Measurements from ENCODE around the gene TMEM132E. TPM values are rescaled to one million over a fixed set of nuclear protein-coding genes. Genes with fewer than 3 reads are reported as not detected.
"Not testable (repeated sequence)": the region's sequence is repeated elsewhere in the genome, so short reads cannot be mapped to it uniquely, and the experiment has no call there.

Gene TMEM132E
- not detected in 2 replicates for total RNA-seq

DNA sequence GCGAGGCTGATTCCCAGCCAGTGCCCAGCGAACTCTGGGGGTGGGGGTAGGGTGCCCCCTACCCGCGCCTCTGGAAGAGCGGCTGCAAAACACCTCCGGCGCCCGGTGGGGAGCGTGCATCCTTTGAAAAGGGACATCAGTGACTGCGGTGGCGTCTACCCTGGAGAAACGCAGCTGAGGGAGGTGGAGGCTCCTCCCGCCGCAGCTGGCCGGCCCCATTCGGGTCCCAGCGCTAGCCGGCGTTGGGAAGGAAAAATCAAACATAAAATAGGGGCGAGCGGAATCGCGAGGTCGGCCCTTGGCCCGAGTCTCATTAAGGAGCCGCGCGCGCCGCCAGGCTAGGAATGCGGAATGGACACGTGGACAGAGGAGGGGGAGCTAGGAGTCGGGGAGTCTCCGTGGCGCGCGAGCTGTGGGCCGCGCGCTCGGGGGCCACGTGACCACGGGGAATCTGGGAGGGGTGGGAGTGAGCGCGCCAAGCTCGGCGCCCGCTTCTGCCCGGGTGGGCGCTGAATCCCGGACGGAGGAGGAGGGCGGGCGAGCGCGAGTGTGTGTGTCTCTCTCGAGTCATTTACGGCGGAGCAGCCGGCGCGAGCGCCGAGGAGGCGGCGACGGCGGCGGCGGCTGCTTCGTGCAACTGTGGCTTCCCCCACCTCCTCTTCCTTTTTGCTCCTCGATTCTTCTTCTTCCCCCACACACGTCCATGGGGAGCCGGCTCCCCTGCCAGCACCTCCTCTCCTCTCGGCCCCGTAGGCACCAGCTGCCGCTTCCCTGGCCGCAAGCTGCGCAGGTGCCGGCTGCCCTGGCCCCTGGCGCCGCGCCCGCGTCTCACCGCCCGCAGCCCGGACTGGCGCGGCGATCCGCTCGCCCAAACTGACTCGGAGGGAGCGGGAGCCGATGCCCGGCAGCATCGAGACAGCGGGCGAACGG is at the start of gene TMEM132E:
TMEM132E (plus strand) TSS at position 566 of the 930 bp plus-strand sequence. CDS start 1,495 bp downstream, outside the sequence.
- intact Hi-C loops (cut with micrococcal nuclease), result no loop called here
- peaks cover 71% of the 10 kb centered on the region for H3K27me3 Mint-ChIP-seq (ENCODE audit: insufficient read depth)
- DNase-seq (ENCODE audit: low spot score), result no peak
- no peaks in the 10 kb centered on the region for H3K9me3 Mint-ChIP-seq
- no peaks in the 10 kb centered on the region for H3K36me3 Mint-ChIP-seq (ENCODE audit: low read depth)
- H3K4me3 Mint-ChIP-seq, result peak within 1 kb of the TSS; percentile 72
- peaks cover 11% of the 10 kb centered on the region for H3K4me1 Mint-ChIP-seq (ENCODE audit: low read depth)
- H3K27ac Mint-ChIP-seq, result no peak within 1 kb of the TSS

- peaks cover 10% of the 10 kb centered on the region for H3K27me3 Mint-ChIP-seq (ENCODE audit: insufficient read depth)
- no peak overlapping the region for H3K4me3 Mint-ChIP-seq
- no peak for DNase-seq (ENCODE audit: low spot score)
- no peak overlapping the region for H3K27ac Mint-ChIP-seq
- intact Hi-C loops (cut with micrococcal nuclease), result no loop called here
- no peaks in the 10 kb centered on the region for H3K9me3 Mint-ChIP-seq
- H3K4me1 Mint-ChIP-seq (ENCODE audit: low read depth), result no peaks in the 10 kb centered on the region
- no peaks in the 10 kb centered on the region for H3K36me3 Mint-ChIP-seq (ENCODE audit: low read depth)
Observed at GRCh38 chr17:34530918-34531317, 48.5 kb upstream of the TMEM132E start.

GRCh38 chr17:34532281-34533065 is 46.9 kb upstream of the TMEM132E start:
- intact Hi-C loops (cut with micrococcal nuclease), result no loop called here
- Mint-ChIP-seq H3K36me3 (ENCODE audit: low read depth) (no peaks in the 10 kb centered on the region), H3K4me1 (ENCODE audit: low read depth) (no peaks in the 10 kb centered on the region), H3K27me3 (ENCODE audit: insufficient read depth) (peaks cover 12% of the 10 kb centered on the region), H3K9me3 (no peaks in the 10 kb centered on the region), H3K4me3 (no peak overlapping the region), H3K27ac (no peak overlapping the region)
- DNase-seq (ENCODE audit: low spot score), result no peak

GRCh38 chr17:34533806-34534527 is 45.4 kb upstream of the TMEM132E start:
- Mint-ChIP-seq H3K4me1 (ENCODE audit: low read depth) (no peaks in the 10 kb centered on the region), H3K9me3 (no peaks in the 10 kb centered on the region), H3K4me3 (no peak overlapping the region), H3K27me3 (ENCODE audit: insufficient read depth) (peaks cover 12% of the 10 kb centered on the region), H3K27ac (no peak overlapping the region), H3K36me3 (ENCODE audit: low read depth) (no peaks in the 10 kb centered on the region)
- intact Hi-C loops (cut with micrococcal nuclease), result no loop called here
- DNase-seq (ENCODE audit: low spot score), result no peak

DNA sequence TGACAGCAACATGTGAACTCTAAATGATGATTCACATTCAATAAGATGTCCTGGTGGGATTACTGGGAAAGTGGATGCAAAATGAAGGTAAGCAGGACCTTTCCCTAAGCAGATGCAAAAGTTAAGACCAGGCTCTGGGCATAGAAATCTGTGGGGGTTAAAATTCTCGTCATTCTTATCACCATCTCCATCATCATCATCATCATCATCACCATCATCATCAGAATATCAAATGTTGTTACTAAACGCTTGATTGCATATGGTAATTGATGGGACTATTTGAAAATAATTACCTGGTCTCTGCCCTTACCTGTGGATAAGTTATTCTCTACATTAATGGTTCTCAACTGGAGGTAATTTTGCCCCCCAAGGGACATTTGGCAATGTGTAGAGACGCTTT is 41.9 kb upstream of the TMEM132E start:
- H3K27ac Mint-ChIP-seq, result no peak overlapping the region
- intact Hi-C loops (cut with micrococcal nuclease), result no loop called here

DNA sequence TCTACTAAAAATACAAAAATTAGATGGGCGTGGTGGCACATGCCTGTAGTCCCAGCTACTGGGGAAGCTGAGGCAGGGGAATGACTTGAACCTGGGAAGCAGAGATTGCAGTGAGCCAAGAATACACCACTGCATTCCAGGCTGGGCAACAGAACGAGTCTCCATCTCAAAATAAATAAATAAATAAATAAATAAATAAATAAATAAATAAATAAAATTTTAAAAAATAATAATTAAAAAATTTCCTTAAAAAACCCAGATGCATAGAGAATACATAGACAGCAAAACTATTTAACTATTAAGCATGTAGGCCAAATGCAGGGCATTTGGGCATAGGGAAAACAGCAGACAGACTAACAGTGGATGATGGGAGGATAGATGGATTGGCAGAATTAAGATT is 40.8 kb upstream of the TMEM132E start:
- DNase-seq (ENCODE audit: low spot score); H3K4me3 Mint-ChIP-seq; H3K36me3 Mint-ChIP-seq (ENCODE audit: low read depth); H3K27ac Mint-ChIP-seq; H3K4me1 Mint-ChIP-seq (ENCODE audit: low read depth); intact Hi-C loops (cut with micrococcal nuclease); H3K9me3 Mint-ChIP-seq: not testable (repeated sequence)
- H3K27me3 Mint-ChIP-seq (ENCODE audit: insufficient read depth), result peaks cover 16% of the 10 kb centered on the region

More for the DNA sequence above, 41.9 kb upstream of the TMEM132E start:
- DNase-seq (ENCODE audit: low spot score), result no peak
- Mint-ChIP-seq H3K27me3 (ENCODE audit: insufficient read depth) (peaks cover 14% of the 10 kb centered on the region), H3K9me3 (no peaks in the 10 kb centered on the region), H3K4me1 (ENCODE audit: low read depth) (no peaks in the 10 kb centered on the region), H3K4me3 (no peak overlapping the region), H3K36me3 (ENCODE audit: low read depth) (no peaks in the 10 kb centered on the region)

GRCh38 chr17:34539881-34540280 is 39.5 kb upstream of the TMEM132E start:
- Mint-ChIP-seq H3K4me3 (no peak overlapping the region), H3K9me3 (no peaks in the 10 kb centered on the region), H3K27me3 (ENCODE audit: insufficient read depth) (peaks cover 18% of the 10 kb centered on the region), H3K4me1 (ENCODE audit: low read depth) (no peaks in the 10 kb centered on the region), H3K27ac (no peak overlapping the region), H3K36me3 (ENCODE audit: low read depth) (no peaks in the 10 kb centered on the region)
- no peak for DNase-seq (ENCODE audit: low spot score)
- intact Hi-C loops (cut with micrococcal nuclease), result loop anchor here (5.0 kb wide), 2 partner anchors 442 to 457 kb away; partner anchors contain the start of gene LIG3

- H3K9me3 Mint-ChIP-seq, result no peaks in the 10 kb centered on the region
- intact Hi-C loops (cut with micrococcal nuclease), result loop anchor here (1.0 to 5.0 kb wide), 4 partner anchors 95 to 576 kb away; partner anchors contain the start of genes LIG3 and RAD51D
Observed at GRCh38 chr17:34542700-34543336, 36.6 kb upstream of the TMEM132E start.

DNA sequence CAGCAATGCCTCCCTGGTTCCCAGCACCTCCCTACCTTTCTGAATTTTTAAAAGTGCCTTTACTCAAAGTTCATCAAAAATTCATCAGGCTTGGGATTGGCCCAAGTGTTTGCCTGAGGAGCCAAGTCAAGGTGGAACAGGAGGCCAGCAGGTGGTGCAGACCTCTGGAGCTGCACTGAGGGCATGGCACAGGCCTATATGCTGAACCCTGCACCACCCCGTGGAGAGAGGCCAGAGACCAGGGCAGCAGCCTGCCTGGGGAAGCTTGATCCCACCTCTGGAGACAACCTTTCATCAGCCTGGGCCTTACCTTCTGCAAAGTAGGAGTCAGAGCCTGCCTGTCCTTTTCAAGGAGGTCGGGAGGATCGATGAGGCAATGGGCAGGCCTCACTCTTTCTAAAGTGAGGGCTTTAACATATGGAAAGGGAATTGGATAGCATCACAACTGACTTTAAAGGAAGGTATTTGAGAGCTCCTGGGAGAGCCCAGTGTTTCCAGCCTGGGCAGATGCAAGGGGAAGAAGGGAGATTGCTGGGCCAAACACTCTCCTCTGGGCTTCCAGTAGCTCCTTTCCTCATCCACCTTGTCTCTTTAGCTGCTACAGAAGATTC is 31.8 kb upstream of the TMEM132E start:
- Mint-ChIP-seq H3K27ac (no peak overlapping the region), H3K36me3 (ENCODE audit: low read depth) (no peaks in the 10 kb centered on the region), H3K27me3 (ENCODE audit: insufficient read depth) (peaks cover 18% of the 10 kb centered on the region), H3K9me3 (no peaks in the 10 kb centered on the region), H3K4me3 (no peak overlapping the region), H3K4me1 (ENCODE audit: low read depth) (no peaks in the 10 kb centered on the region)
- no peak for DNase-seq (ENCODE audit: low spot score)
- intact Hi-C loops (cut with micrococcal nuclease), result no loop called here

More at GRCh38 chr17:34542700-34543336, 36.6 kb upstream of the TMEM132E start:
- H3K27me3 Mint-ChIP-seq (ENCODE audit: insufficient read depth), result peaks cover 21% of the 10 kb centered on the region
- no peak overlapping the region for H3K4me3 Mint-ChIP-seq
- no peaks in the 10 kb centered on the region for H3K4me1 Mint-ChIP-seq (ENCODE audit: low read depth)
- no peaks in the 10 kb centered on the region for H3K36me3 Mint-ChIP-seq (ENCODE audit: low read depth)
- DNase-seq (ENCODE audit: low spot score), result peak; percentile 17
- no peak overlapping the region for H3K27ac Mint-ChIP-seq

GRCh38 chr17:34549966-34550365 is 29.4 kb upstream of the TMEM132E start:
- Mint-ChIP-seq H3K4me3 (no peak overlapping the region), H3K4me1 (ENCODE audit: low read depth) (no peaks in the 10 kb centered on the region), H3K27ac (no peak overlapping the region), H3K9me3 (no peaks in the 10 kb centered on the region), H3K27me3 (ENCODE audit: insufficient read depth) (peaks cover 15% of the 10 kb centered on the region), H3K36me3 (ENCODE audit: low read depth) (no peaks in the 10 kb centered on the region)
- no peak for DNase-seq (ENCODE audit: low spot score)
- intact Hi-C loops (cut with micrococcal nuclease), result no loop called here

DNA sequence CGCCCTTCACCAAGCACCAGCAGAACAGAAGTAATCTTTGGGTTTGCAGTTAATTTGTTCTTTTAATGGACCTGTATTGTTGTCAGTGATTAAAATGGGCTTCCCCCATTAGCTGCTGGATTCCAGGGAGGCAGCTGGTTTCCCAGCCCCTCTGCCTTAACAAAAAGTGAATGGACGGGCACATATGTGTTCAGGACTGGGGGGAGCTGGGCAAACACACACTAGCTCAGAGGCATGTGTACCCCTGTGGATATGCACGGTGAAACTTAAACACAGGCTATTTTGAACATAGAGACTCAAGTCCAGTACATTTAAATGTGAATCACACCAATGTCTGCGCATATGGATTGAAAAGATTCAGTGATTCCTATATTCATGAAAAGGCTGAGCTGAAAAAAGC is 25.5 kb upstream of the TMEM132E start:
- H3K9me3 Mint-ChIP-seq, result no peaks in the 10 kb centered on the region
- no peak overlapping the region for H3K27ac Mint-ChIP-seq
- H3K36me3 Mint-ChIP-seq (ENCODE audit: low read depth), result no peaks in the 10 kb centered on the region
- H3K27me3 Mint-ChIP-seq (ENCODE audit: insufficient read depth), result peaks cover 11% of the 10 kb centered on the region
- no peak for DNase-seq (ENCODE audit: low spot score)
- no peak overlapping the region for H3K4me3 Mint-ChIP-seq
- no peaks in the 10 kb centered on the region for H3K4me1 Mint-ChIP-seq (ENCODE audit: low read depth)
- intact Hi-C loops (cut with micrococcal nuclease), result no loop called here

DNA sequence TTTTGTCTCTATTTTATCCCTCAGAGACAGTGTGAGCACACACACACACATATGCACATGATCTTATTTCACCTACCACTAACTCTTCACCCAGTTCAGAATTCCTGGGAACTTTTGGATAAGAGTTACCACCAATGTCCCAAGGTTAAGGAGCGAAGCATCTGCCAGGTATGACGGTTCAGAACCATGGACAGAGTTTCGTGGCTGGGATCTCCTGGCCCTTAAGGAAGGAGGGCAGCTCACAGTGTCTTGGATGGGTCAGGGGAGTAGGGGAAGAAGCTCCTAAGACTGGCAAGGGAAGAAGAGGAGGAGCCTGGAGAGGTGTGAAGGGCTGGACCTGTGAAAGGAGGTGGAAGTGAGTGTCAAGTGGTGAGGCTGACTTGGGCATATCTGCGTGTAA is 23.0 kb upstream of the TMEM132E start:
- Mint-ChIP-seq H3K4me1 (ENCODE audit: low read depth) (no peaks in the 10 kb centered on the region), H3K27ac (no peak overlapping the region), H3K27me3 (ENCODE audit: insufficient read depth) (peaks cover 5% of the 10 kb centered on the region), H3K9me3 (no peaks in the 10 kb centered on the region), H3K4me3 (no peak overlapping the region), H3K36me3 (ENCODE audit: low read depth) (no peaks in the 10 kb centered on the region)
- DNase-seq (ENCODE audit: low spot score), result no peak
- intact Hi-C loops (cut with micrococcal nuclease), result no loop called here

Data from activated T-helper 1 cell treated with anti-CD3 and anti-CD28 coated beads, Interleukin-12 subunit alpha, Interleukin-12 subunit beta, Interleukin-2, Interleukin-4 antibody, amounts not matched to agents 30 ng/mL and 10 ng/mL and 1 ng/mL, durations not matched to agents 14 hours and 24 hours and 36 hours (primary cell).